HepG2 (cell line): Measurements from ENCODE around the gene R3HDM4.

Source experiments
- MAFF ChIP-seq: IDR thresholded peaks from 2 replicates; pipeline ENCODE4 v1.6.1; 2011; ENCODE audit warnings: low read depth, low read length, improper control_type of control experiment
- POLR2A ChIP-seq, 2 experiments: IDR thresholded peaks; 2 replicates each; pipeline ENCODE4 v1.6.1; 2011; ENCODE audit warnings: low read depth in 2 of 2, low read length in 2 of 2, mild to moderate bottlenecking in 1 of 2, moderate library complexity in 1 of 2; ENCODE audit not compliant: insufficient read depth in 1 of 2
- ZNF788 ChIP-seq: sonication (generic); formaldehyde crosslinking; IDR thresholded peaks from 2 replicates; pipeline ENCODE4 v1.5.0; 2020; ENCODE audit warnings: mild to moderate bottlenecking, missing genetic modification reagents, borderline replicate concordance
- TF ChIP-seq, protein P1 (sequence below): sonication (generic); formaldehyde crosslinking; IDR thresholded peaks from 2 replicates; pipeline ENCODE4 v1.5.0; 2020; ENCODE audit warnings: mild to moderate bottlenecking, missing genetic modification reagents, moderate library complexity
- TF ChIP-seq, protein P2 (sequence below): sonication (generic); formaldehyde crosslinking; IDR thresholded peaks from 2 replicates; pipeline ENCODE4 v1.8.1; 2022; ENCODE audit warnings: low read depth, mild to moderate bottlenecking, missing genetic modification reagents

DNA sequence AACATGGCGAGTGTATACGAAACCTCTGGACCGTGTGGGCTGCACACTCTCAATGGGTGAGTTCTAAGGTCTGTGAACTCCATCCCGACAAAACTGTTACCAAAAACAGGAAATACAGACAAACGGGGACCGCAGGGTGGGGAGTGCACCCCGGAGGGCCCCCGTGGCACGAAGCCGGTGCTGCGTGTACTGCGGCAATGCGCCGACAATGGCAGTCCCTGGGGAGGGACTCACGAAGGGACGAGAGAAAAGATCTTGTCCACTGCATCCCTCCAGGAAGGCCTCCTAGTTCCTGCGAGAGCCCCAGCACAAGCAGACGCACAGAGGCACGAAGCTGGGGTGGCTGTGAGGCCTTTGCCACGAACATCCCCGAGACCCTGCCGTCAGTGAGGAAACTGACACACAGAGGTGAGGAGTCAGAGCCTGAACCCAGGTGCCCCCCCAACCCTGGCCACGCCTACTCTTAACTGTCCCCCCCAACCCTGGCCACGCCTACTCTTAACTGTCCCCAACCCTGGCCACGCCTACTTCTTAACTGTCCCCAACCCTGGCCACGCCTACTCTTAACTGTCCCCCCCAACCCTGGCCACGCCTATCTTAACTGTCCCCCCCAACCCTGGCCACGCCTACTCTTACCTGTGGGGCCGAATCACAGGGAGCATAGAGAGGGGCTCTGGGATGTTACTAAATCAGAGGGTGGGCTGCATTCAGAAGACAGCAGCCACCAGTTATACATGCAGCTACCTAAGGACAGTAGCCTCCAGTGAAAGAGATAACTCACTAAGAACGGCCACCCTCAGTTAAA, 24.2 kb downstream of the R3HDM4 start:
- TF ChIP-seq, protein P1, sequence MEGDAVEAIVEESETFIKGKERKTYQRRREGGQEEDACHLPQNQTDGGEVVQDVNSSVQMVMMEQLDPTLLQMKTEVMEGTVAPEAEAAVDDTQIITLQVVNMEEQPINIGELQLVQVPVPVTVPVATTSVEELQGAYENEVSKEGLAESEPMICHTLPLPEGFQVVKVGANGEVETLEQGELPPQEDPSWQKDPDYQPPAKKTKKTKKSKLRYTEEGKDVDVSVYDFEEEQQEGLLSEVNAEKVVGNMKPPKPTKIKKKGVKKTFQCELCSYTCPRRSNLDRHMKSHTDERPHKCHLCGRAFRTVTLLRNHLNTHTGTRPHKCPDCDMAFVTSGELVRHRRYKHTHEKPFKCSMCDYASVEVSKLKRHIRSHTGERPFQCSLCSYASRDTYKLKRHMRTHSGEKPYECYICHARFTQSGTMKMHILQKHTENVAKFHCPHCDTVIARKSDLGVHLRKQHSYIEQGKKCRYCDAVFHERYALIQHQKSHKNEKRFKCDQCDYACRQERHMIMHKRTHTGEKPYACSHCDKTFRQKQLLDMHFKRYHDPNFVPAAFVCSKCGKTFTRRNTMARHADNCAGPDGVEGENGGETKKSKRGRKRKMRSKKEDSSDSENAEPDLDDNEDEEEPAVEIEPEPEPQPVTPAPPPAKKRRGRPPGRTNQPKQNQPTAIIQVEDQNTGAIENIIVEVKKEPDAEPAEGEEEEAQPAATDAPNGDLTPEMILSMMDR: no peak
- TF ChIP-seq MAFF (no peak), ZNF788 (CRISPR knock-in tag) (no peak), POLR2A (IDR thresholded peaks at IDR 0.05; ENCODE audit: insufficient read depth in 1 of 2, low read depth in 2 of 2, low read length in 2 of 2) (no peak)
- TF ChIP-seq, protein P2, sequence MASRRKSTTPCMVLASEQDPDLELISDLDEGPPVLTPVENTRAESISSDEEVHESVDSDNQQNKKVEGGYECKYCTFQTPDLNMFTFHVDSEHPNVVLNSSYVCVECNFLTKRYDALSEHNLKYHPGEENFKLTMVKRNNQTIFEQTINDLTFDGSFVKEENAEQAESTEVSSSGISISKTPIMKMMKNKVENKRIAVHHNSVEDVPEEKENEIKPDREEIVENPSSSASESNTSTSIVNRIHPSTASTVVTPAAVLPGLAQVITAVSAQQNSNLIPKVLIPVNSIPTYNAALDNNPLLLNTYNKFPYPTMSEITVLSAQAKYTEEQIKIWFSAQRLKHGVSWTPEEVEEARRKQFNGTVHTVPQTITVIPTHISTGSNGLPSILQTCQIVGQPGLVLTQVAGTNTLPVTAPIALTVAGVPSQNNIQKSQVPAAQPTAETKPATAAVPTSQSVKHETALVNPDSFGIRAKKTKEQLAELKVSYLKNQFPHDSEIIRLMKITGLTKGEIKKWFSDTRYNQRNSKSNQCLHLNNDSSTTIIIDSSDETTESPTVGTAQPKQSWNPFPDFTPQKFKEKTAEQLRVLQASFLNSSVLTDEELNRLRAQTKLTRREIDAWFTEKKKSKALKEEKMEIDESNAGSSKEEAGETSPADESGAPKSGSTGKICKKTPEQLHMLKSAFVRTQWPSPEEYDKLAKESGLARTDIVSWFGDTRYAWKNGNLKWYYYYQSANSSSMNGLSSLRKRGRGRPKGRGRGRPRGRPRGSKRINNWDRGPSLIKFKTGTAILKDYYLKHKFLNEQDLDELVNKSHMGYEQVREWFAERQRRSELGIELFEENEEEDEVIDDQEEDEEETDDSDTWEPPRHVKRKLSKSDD (CRISPR knock-in tag): no peak
